Skeletal muscle cell (primary cell): Measurements from ENCODE around the gene ERC2.
"Not testable (repeated sequence)": the region's sequence is repeated elsewhere in the genome, so short reads cannot be mapped to it uniquely, and the experiment has no call there.

Experiments
- DNase-seq: peaks from one replicate; pipeline ENCODE4 v3.0.0-alpha.2; 2010; ENCODE audit warnings: low read depth
- H3K4me3 ChIP-seq: 2 replicates; pipeline ENCODE4 v1.5.1; 2011; ENCODE audit warnings: low read depth, mild to moderate bottlenecking, control low read depth, low read length, moderate library complexity

The ERC2 gene

DNA sequence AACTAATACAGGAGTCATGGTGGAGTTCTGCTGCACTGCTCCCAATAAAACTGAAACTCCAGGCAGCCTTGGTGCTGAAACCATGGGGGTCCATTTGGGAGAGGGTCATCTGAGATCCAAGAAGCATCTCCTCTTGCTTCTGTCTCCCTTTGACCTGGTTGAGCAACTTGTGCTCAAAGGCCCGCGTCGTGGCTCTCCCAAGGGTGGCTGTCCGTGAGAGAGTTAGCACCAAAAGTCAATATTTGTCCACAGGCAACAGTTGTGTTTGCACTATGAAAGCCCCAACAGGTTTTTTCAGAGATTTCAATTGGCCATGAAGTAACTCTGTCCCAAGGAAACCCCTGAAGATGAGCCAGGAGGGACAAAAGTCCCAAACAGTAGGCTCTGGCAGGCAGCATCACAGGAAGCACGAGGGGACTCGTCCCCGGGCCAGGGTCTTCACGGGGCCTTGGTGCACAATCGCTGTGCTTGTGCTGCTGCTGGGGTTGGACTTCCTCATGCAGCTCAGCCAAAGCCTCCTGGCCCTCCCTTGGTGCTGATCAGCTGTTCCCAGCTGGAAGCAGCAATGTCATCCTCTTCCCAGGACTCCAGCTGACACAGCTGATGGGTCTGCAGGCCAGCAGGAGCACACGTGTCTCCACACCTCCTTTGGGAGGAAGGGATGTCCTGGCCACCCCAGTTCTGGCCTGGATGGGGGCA is 941.8 kb downstream of the ERC2 start:
- no peak for DNase-seq
- no peak overlapping the region for H3K4me3 ChIP-seq

DNA sequence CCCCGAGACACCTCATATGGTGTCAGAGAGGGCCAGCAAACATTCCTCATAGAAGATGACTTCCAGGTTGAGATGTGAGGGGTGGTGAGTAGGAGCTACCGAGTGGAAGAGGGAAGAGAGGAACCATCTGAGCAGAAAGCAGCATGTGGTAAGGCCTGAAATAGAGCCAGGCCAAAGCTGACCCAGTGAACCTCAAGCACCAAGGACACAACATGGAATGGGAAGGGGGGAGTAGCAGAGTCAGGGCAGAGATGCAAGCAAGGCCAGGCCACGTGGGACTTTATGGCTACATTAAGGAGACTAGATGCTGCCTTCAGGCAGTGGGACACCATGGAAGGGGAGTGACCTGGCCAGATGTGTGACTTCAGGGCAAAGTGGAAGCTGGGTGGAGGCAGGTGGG is 942.8 kb downstream of the ERC2 start:
- DNase-seq = no peak
- H3K4me3 ChIP-seq = no peak overlapping the region

DNA sequence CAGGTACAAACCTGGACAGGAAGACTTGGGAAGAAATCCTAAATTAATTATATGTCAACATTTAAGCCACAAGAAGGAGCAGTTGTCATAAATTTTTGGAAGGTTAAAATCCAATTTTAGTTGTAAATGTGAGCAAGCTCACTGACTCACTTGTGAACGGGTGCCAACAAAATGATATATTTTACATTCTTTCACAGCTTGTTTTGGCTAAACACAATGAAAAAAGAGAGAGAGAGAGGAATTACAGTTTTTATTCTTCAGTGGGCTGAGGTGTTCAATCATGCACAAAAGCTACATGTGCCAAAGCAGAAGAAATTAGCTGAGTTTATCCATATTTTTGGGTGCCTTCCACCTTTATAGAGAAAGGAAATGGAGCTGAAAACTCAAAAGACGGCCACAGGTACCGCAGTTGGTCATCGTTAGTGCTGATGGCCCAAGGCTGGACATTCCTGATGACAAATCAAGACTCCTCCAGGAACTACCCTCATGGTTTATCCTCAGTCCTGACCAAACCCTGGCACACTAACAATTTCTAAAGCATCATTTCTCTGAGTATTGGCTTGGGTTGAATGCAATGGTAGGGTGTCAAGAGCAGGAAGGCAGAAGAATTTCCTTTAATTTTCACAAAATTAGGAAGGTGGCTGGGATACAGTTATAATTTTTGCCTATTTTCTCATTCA is 943.6 kb downstream of the ERC2 start:
- DNase-seq = no peak
- H3K4me3 ChIP-seq = no peak overlapping the region

DNA sequence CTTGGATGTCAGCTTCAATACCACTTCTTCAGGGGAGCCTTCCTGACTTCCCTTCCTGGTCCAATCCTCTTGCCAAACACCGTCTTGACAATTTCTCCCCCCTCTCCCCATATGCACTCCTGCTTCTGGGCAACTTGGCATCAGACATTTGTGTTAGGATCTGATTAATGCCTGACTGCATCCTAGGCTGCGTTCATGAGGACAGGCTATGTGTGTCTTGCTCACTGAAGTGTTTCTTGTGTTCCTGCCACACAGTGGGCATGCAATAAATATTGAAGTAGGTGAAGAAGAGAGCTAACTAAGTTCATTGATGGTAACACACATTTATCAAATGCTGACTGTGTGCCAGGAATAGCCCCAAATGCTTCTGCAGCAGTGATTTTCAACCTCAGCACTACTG is 944.8 kb downstream of the ERC2 start:
- DNase-seq = no peak
- H3K4me3 ChIP-seq = no peak overlapping the region

DNA sequence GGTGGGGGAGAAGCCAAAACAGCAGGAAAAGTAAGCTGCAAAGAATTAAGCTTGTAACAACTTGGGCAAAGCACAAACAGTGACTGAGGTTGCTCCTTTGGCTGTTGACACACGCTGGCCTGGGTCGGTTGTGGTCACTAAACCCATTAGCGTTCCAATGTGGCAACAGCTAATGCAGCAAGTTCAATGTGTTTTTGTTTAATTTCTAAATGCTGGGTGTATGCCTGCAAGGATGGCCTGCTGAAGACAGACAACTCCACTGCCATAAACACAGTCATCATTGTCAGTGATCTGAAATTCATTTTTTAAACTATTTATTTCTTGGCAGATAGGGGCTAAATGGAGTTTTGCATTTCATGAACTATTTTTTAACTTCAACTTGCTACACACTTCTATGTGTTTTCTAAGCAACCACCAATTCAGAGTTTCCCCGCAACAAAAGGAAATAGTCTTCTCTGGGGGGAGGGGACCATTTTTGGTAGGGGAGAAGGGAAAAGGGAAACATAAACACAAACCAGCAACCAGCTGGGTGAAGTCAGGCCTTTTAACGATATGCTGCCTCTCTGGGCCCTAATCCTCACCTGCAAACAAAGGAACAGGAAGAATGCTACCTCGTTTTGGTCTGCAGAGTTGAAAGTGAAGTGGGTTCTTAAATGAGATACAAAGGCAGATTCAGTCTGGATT is 946.4 kb downstream of the ERC2 start:
- H3K4me3 ChIP-seq = no peak overlapping the region
- no peak for DNase-seq

DNA sequence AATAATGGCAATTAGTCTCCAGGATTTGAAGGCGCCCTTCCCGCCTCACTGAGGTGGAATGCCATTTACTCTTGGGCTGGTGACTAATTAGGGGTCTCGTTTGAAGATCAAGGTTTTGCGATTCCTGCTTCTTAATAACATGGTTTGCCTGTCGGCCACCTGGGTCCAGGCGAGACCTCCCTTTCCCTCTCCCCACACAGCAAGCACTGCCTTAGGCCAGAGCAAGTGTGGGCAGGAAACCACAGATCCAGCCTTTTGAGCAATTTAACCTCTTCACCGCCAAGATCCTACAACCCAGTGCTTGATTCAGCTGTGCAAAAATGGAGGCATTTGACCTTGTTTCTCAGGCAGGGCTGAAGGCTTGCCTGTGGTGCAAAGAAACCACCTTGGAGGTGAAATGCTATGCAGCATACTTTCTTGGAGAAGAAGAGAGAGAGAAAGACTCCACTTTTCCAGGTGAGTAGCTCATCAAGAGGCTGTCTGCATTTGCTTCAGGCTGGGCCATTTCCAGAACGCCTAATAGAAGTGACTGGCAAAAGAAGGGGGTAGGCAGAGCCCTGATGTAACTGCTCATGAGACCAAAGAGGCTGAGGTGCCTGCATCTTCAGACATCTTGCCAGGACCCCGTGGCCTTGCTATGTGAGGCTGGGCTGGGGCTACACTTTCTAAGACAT is 947.1 kb downstream of the ERC2 start:
- no peak for DNase-seq
- H3K4me3 ChIP-seq = no peak overlapping the region

DNA sequence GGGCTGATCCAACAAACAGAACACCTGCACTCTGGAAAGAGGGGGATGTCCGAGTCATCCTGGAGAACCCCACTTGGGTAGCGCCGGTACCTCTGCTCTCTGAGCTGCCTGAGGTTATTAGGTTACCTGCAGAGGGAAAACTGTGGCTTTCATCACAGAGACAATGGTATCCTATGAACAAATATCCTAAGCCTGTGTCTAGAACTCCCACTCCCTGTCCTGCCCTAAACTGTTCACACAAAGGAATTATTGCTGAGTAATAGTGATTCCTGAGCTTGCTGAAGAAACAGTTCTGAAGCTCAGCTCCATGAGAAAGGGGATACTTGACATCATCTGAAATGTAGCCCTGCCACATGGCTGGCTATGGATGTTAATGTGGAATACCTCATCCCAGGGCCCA is 949.2 kb downstream of the ERC2 start:
- DNase-seq = peak; percentile 47
- H3K4me3 ChIP-seq = no peak overlapping the region

DNA sequence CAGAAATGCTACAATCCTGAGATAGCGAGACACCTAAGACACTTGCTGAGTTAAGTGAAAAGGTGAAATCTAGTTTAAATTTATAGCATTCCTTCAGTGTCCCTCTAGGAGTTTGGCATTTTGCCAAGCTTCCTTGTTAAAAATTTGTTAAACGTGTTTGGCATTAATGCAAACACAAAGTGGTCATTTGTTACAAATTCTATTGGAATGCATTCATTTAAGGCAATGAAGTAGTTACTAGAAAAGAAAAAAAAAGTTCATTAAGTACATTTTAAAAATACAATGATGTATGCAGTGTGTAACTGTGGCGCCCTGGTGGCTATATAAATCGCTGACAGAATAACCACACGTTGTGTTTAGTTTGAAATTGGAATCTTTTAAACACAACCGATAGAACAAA is 949.8 kb downstream of the ERC2 start:
- DNase-seq = no peak
- no peak overlapping the region for H3K4me3 ChIP-seq

DNA sequence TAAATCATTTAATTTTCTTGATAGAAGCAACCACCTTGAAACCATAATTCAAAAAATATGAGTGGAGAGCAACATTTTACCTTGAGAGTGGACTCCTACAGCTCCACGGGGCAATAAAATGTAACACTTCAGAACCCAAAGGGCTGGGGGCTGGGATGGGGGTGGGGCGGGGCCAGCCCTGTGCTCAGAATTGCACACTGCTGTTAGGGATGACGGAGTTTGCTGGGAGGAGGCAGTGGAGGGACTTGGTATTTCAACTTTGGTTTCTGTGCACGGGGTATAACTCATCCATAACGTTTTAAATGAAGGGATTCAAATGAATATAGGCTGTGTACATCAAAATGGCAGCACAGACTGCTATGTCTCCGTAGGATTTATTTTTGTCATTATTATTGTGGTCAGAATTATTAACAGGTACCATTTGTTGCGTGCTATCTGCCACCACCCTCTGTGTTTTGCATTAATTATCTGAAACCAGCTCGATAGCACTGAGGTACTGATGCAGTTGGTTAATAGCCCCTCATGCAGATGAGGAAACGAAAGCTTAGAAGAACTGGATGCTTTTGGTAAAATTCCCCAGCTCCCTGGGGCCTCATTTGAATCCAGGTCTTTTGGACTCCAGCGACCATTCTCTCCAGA is 951.8 kb downstream of the ERC2 start:
- H3K4me3 ChIP-seq = no peak overlapping the region
- no peak for DNase-seq

DNA sequence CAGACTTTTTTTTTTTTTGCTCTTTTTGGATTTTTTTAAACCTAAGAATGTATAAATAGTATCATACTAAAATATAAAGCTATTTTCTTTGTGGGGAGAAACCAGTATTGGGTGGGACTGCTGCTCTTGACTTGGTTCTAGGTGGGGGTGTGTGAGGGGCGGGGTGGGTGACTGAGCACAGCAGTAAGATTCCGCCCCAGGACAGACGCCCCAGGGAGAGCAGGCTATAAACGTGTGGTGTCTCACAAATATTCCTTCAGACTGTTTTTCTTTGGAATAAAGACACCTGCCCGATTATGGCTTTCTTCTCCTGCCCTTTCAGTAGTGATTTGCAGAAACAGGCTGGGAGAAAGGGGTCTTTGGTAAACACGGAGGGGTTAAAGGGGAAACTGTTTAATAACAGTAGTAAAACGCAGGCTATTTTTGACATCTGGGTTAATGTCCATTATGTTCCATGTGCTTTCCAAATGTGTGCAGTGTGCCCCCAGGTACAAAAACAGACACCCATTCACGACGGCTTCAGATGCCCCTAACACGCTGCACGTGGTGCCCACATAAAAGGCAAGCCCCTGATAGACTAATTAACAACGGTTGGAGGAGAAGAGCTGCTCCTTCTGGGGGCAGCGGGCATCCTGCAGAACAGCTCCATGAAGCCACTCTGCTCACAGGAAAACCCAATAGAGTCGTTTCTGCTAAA is 952.6 kb downstream of the ERC2 start:
- no peak for DNase-seq
- no peak overlapping the region for H3K4me3 ChIP-seq

DNA sequence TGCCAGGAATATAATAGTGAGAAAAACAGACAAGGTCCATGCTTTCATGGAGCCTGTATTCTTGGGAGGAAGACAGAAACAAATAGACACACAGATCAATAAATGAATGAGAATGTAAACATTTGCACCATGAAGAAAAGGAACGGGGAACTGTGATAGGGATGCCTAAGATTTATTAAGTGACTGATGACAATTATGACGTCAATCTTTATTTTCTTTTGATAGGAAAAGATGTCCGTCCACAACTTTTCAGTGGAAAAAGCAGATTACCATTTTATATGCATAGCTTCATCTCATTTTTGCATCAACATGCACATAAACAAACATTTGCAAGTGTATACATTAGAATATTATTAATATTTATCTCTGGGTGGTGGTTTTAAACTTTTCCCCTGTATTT is 953.3 kb downstream of the ERC2 start:
- no peak for DNase-seq
- no peak overlapping the region for H3K4me3 ChIP-seq

DNA sequence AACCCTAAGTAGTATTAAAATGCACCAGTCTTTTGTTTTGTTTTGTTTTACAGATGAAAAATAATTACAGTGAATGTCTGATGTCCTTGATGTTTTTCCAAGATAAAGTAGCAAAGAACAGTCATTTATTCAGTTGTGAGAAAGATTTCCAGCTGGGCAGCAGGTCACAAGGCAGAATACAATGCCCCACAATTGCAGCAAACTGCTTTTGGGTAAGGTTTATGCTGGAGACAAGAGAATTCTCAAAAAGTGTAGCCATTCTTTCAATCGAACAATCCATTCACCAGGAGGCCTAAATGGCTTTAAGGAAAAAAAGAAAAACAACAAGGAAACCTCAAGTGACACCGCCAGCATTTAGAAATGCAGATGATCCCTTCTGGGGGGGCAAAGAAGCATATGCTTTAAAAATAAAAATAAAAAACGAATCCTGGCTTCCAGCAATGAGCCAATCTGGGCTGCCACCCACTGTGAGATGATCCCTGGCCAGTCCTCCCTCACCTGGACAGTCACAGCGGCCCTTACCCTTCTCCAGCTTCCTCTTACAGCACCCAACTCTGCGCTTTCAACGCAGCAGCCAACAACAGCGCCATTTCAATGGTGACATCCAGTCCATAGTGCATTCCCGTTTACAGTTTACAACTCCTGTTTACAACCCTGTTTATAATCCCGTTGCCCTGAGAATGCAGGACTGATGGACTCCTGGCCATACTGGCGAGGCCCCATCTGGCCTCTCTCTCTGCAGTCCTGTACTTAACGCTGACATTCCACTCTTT is 955.5 kb downstream of the ERC2 start:
- DNase-seq = no peak
- H3K4me3 ChIP-seq = no peak overlapping the region

DNA sequence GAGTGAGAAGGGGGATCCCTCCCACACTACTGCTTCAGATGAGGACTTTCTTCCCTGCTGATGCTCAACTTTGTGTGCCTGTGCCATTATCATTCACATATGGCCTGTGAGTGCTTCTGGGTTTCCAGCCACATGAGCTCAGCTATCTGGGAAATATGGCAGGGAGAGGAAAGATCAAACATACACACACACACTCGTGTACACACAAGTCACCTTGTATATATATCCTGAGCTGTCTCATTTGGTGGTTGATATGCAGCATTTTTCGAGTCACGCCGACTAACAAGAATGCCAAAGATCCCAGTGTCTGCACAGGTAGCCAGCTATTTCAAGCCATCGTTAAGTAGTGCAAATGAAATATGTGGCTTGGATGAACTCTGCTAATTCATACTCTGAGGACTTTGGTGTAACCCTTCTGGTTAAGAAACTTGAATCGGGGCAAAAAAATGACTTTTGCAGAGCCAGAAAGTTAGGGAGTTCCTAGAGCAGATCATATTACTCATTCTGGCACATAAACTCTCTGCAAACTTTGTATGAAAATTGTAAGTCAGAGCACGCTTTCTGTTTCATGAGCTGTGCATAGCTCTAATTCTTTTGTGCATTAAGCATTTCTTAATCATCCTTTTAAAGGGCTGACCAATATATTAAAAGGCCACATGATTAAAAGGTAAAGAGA is 956.2 kb downstream of the ERC2 start:
- DNase-seq = no peak
- no peak overlapping the region for H3K4me3 ChIP-seq

DNA sequence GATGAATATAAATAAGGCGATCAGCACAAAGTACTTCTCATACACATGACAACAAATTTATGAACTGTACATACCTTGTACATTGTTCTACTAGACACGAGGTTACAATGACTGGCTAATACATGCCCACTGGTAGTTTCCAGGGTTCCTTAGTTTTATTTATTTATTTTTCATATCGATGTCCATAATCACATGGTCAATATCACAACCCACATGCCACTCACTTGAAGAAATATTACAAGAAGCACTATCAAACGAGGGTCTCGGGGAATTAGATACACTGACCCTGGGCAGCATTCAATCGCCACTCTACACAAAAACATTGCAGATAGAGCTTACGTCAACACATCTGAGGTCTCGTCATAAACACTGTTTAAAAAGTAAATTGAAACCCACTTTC is 959.9 kb downstream of the ERC2 start:
- DNase-seq = no peak
- no peak overlapping the region for H3K4me3 ChIP-seq

DNA sequence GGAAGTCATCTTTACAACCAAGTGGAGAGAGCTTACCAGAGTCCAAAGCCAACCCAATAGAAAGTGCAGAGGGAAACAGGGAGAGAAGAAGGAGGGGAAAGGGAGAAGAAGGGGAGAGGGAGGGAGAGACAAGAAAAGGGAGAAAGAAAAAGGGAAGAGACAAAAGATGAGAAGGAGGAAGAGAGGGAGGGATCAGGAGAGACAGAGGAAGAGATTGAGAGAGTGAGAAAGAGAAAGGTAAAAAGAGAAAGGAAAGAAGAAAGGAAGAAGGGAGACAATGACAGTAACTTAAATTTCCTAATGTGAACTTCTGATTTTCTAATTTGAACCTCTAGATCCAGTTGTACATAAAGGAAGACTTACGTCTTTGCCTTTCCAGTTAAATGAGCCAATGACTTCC is 960.5 kb downstream of the ERC2 start:
- H3K4me3 ChIP-seq = no peak overlapping the region
- no peak for DNase-seq

DNA sequence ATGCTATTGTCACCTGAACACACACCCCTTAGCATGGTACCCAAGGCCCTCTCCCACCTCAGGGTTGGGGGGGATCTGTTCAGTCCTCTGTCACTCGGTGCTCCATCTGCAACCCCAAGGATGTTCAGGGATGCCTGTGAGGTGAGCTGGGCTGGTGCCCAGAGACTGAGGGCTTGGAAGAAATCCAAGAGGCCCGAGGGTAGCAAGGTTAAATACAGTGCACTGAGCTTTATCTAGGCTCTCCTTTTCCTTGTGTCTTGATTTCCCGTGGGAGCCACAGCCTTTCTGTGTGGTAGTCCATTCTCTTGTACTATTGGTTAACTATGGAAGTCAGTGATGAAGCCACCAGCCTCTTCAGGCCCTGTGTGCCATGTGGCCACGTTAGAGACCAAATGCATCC is 962.5 kb downstream of the ERC2 start:
- H3K4me3 ChIP-seq = no peak overlapping the region
- no peak for DNase-seq

DNA sequence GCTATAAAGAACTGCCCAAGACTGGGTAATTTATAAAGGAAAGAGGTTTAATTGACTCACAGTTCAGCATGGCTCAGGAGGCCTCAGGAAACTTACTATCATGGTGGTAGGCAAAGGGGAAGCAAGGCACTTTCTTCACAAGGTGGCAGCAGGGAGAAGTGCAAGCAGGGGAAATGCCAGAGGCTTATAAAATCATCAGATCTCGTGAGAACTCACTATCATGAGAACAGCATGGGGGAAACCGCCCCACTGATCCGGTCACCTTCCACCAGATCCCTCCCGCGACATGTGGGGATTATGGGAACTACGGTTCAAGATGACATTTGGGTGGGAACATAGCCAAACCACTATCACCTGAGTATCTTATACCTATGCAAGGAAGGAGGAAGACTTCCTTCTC is 963.2 kb downstream of the ERC2 start:
- DNase-seq, H3K4me3 ChIP-seq: not testable (repeated sequence)

DNA sequence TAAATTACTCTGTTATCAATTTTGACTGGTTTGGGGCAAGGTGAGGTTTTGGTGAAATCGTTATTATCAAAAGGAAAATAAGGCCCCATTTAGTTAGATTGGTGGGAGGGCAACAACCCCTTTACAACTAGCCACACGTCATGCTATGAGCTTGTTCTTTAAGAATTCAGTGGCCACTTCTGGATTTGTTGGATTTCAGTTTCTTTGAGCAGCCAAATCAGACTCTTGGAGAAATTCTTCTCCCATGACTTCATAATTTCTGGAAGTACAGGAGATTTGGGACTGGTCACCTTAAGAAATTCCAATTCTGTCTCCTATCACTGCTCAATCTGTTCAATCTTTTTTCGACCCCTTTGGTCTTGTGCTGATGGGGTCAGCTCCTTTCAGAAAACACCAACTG is 966.4 kb downstream of the ERC2 start:
- H3K4me3 ChIP-seq = no peak overlapping the region
- DNase-seq = no peak
